ENCODE results near the gene KLF13. TPM values are rescaled to one million over a fixed set of nuclear protein-coding genes. Genes with fewer than 3 reads are reported as not detected.

Gene KLF13
- total RNA-seq, 6 experiments from 2014 or later, result 22.5 to 29.1 (median 23.5) TPM

GRCh38 chr15:31326875-31327668 lies 437 bp downstream of the KLF13 start:
- Mint-ChIP-seq H3K36me3 (ENCODE audit: low read depth) (no peaks in the 10 kb centered on the region), H3K9me3 (no peaks in the 10 kb centered on the region), H3K4me3 (peak overlapping the region; percentile 70), H3K27ac (no peak overlapping the region), H3K27me3 (ENCODE audit: insufficient read depth) (peaks cover 5% of the 10 kb centered on the region; the same call in 1 of the 2 replicates), H3K4me1 (ENCODE audit: low read depth) (peaks cover 27% of the 10 kb centered on the region)
- DNase-seq, result peak; percentile 22
- no peak for TF ChIP-seq CTCF (IDR thresholded peaks at IDR 0.05)

- no peak for TF ChIP-seq CTCF (IDR thresholded peaks at IDR 0.05)
- peaks cover 5% of the 10 kb centered on the region for H3K27me3 Mint-ChIP-seq (ENCODE audit: insufficient read depth)
- peaks cover 33% of the 10 kb centered on the region for H3K4me1 Mint-ChIP-seq (ENCODE audit: low read depth)
- DNase-seq, result peak; percentile 8
- no peaks in the 10 kb centered on the region for H3K9me3 Mint-ChIP-seq
- peak overlapping the region; percentile 89 for H3K27ac Mint-ChIP-seq
- no peaks in the 10 kb centered on the region for H3K36me3 Mint-ChIP-seq (ENCODE audit: low read depth)
- H3K4me3 Mint-ChIP-seq, result peak overlapping the region; percentile 95
Measured at GRCh38 chr15:31327669-31328427, 1.2 kb downstream of the KLF13 start.

GRCh38 chr15:31328428-31328968 lies 1.9 kb downstream of the KLF13 start:
- Mint-ChIP-seq H3K9me3 (no peaks in the 10 kb centered on the region), H3K27me3 (ENCODE audit: insufficient read depth) (peaks cover 5% of the 10 kb centered on the region), H3K4me3 (peak overlapping the region; percentile 95), H3K4me1 (ENCODE audit: low read depth) (peaks cover 33% of the 10 kb centered on the region), H3K27ac (peak overlapping the region; percentile 89), H3K36me3 (ENCODE audit: low read depth) (no peaks in the 10 kb centered on the region)
- DNase-seq, result peak; percentile 36
- TF ChIP-seq CTCF (IDR thresholded peaks at IDR 0.05), result no peak

- H3K27ac Mint-ChIP-seq, result peak overlapping the region; percentile 89
- peak overlapping the region; percentile 95 for H3K4me3 Mint-ChIP-seq
- H3K27me3 Mint-ChIP-seq (ENCODE audit: insufficient read depth), result peaks cover 2% of the 10 kb centered on the region
- no peak for DNase-seq
- peaks cover 33% of the 10 kb centered on the region for H3K4me1 Mint-ChIP-seq (ENCODE audit: low read depth)
- no peaks in the 10 kb centered on the region for H3K9me3 Mint-ChIP-seq
- no peaks in the 10 kb centered on the region for H3K36me3 Mint-ChIP-seq (ENCODE audit: low read depth)
- no peak for TF ChIP-seq CTCF (IDR thresholded peaks at IDR 0.05)
Measured at GRCh38 chr15:31328969-31329639, 2.5 kb downstream of the KLF13 start.

- no peak for DNase-seq
- Mint-ChIP-seq H3K36me3 (ENCODE audit: low read depth) (no peaks in the 10 kb centered on the region), H3K9me3 (no peaks in the 10 kb centered on the region), H3K27me3 (ENCODE audit: insufficient read depth) (no peaks in the 10 kb centered on the region; the same call in 1 of the 2 replicates), H3K27ac (peak overlapping the region; percentile 23), H3K4me1 (ENCODE audit: low read depth) (peaks cover 33% of the 10 kb centered on the region), H3K4me3 (peak overlapping the region; percentile 95)
- no peak for TF ChIP-seq CTCF (IDR thresholded peaks at IDR 0.05)
Measured at GRCh38 chr15:31329640-31330010, 3.0 kb downstream of the KLF13 start.
